Heart left ventricle (tissue), 16 donors: ENCODE measurements around the gene SNX8. TPM values are rescaled to one million over a fixed set of nuclear protein-coding genes. Genes with fewer than 3 reads are reported as not detected.

Source experiments
- ATAC-seq, 4 donors: fragments of 200-7000 bp; cut with Tn5 transposase; one replicate each; pipeline ENCODE4 v1.9.1; 2020 to 2022; ENCODE audit warnings: moderate library complexity in 4 of 4, mild to moderate bottlenecking in 3 of 4, moderate number of reproducible peaks in 1 of 4
- DNase-seq, 5 donors: peaks; one replicate each; pipeline ENCODE4 v3.0.0-alpha.2; 2020
- H3K27ac ChIP-seq, 12 donors: fragments of 200-600 bp; sonication (generic) in 4 of 12; one replicate each; pipeline versions ENCODE4 v1.5.0 to v1.8.0; 2016 to 2022; ENCODE audit warnings: mild to moderate bottlenecking in 2 of 12
- H3K27me3 ChIP-seq, 9 donors: fragments of 200-600 bp; sonication (generic) in 2 of 9; one replicate each; pipeline versions ENCODE4 v1.5.1 to v1.8.0; 2016 to 2022; ENCODE audit warnings: mild to moderate bottlenecking in 3 of 9
- H3K36me3 ChIP-seq, 9 donors: fragments of 200-600 bp; sonication (generic) in 2 of 9; one replicate each; pipeline versions ENCODE4 v1.5.0 to v1.8.0; 2018 to 2022; ENCODE audit warnings: mild to moderate bottlenecking in 2 of 9
- H3K4me1 ChIP-seq, 12 donors: fragments of 200-600 bp; sonication (generic) in 4 of 12; one replicate each; pipeline versions ENCODE4 v1.5.0 to v1.8.0; 2016 to 2022; ENCODE audit warnings: mild to moderate bottlenecking in 3 of 12
- H3K4me3 ChIP-seq, 12 donors: fragments of 200-600 bp; sonication (generic) in 4 of 12; one replicate each; pipeline versions ENCODE4 v1.5.0 to v1.8.0; 2017 to 2022; ENCODE audit warnings: mild to moderate bottlenecking in 9 of 12, moderate library complexity in 4 of 12
- H3K9me3 ChIP-seq, 12 donors: fragments of 200-600 bp; sonication (generic) in 4 of 12; one replicate each; pipeline versions ENCODE4 v1.5.0 to v1.8.0; 2016 to 2022; ENCODE audit warnings: mild to moderate bottlenecking in 1 of 12
- CTCF ChIP-seq, 12 donors: fragments of 200-600 bp; sonication (generic) in 4 of 12; IDR thresholded peaks; one replicate each; pipeline versions ENCODE4 v1.5.0 to v1.8.0; 2018 to 2022; ENCODE audit warnings: antibody characterized with exemption in 12 of 12, mild to moderate bottlenecking in 5 of 12
- POLR2A ChIP-seq, 2 donors: fragments of 450-650 bp; IDR thresholded peaks; one replicate each; pipeline ENCODE4 v1.6.1; 2017; ENCODE audit warnings: antibody characterized with exemption in 2 of 2, mild to moderate bottlenecking in 2 of 2, moderate library complexity in 2 of 2
- WGBS, 4 donors: extraction: QIAGEN DNeasy Blood & Tissue Kit in 2 of 4; methylation state at CpG; one replicate each; pipeline versions ENCODE4 v1.1.5 to v1.1.7; 2013 to 2018; 5-methylcytosine and 5-hydroxymethylcytosine counted together
- intact Hi-C, 10 donors: fragments of 100-400 bp; cut with DNase I; formaldehyde crosslinking; loops; one replicate each; pipeline versions ENCODE4 v1.11.1 to v1.14.2; 2022
- polyA plus RNA-seq, 2 donors: library from polyadenylated mRNA; stranded (reverse); fragments of 200-250 nt; gene quantifications; one replicate each; pipeline ENCODE4 v1.2.3, GENCODE V29; 2013
- total RNA-seq, 9 donors: library from RNA; depleted of rRNA in 2 of 9; stranded (reverse); fragments of >200 nt in 2 of 9; fragmentation: NEBNext Ultra II Directional in 3 of 9; extraction: Animal tissue kit (Norgen Biotek cat#: 25700) in 3 of 9; gene quantifications; one replicate each; pipeline versions ENCODE4 v1.1.0 to v1.2.4, GENCODE V29; 2016 to 2023
- donor health status: ischemic (EF 13 %, LVEDD 7.1; RV severe dilation, severe dysfunction).
- donor health status: healthy with polysubstance abuse.
- donor health status: DM: no; HTN: yes; CAD: no.
- donor health status: DM: no; HTN: no; CAD: no.
- donor health status: ischemic (EF 25% LVEDD 6.9; RV normal size, moderate dysfunction).
- donor health status: ischemic (EF 25% LVEDD 5.7; RV mildly dilated, moderate dysfunction).
- donor health status: healthy.
- donor health status: DM: yes; HTN: yes; CAD: no.
- donor health status: ischemic (EF 35%, LVEDD 5.7; RV mildly dilated, moderate dysfunction).
- donor health status: nonischemic (EF 11% LVEDD 7.7; RV severe dilation, severe dysfunction).
- donor health status: DM: yes; HTN: yes; CAD: no.
- donor health status: PGD.
- donor health status: ischemic (EF 29% LVEDD 5.4; RV normal size, mild dysfunction).
- donor health status: nonischemic (EF 23%, LVEDD 6.1; RV moderate dilation, normal function).

Gene SNX8
- total and polyA plus RNA-seq, 11 donors, result 5.4 to 44.6 (median 19.4) TPM

GRCh38 chr7:2210551-2211258 is 103.5 kb downstream of the SNX8 start:
- DNase-seq (peak in 2 of 5 donors; percentile 18 to 51), ATAC-seq (no peak)
- peaks cover 0 to 70% (median 31%) of the 10 kb centered on the region in 9 donors for H3K36me3 ChIP-seq
- no peaks in the 10 kb centered on the region for H3K9me3 ChIP-seq
- H3K4me1 ChIP-seq, result peaks cover 0 to 24% (median 8%) of the 10 kb centered on the region in 12 donors
- WGBS, 4 donors, result 95 to 98% (median 96%) methylated on average over 21 to 30 of the region's 30 CpGs
- no peak overlapping the region for H3K4me3 ChIP-seq
- intact Hi-C loops, result loop anchor here in 5 of 10 donors (2.0 to 10.0 kb wide), 5 partner anchors 398 to 636 kb away; partner anchors contain the start of gene PSMG3 (in 1 of the 5)
- no peak for TF ChIP-seq POLR2A (IDR thresholded peaks at IDR 0.05)
- no peak for TF ChIP-seq CTCF (IDR thresholded peaks at IDR 0.05)
- no peak overlapping the region for H3K27ac ChIP-seq
- H3K27me3 ChIP-seq, result no peaks in the 10 kb centered on the region

GRCh38 chr7:2209961-2210323 is 104.3 kb downstream of the SNX8 start:
- no peak for TF ChIP-seq POLR2A (IDR thresholded peaks at IDR 0.05)
- no peak for TF ChIP-seq CTCF (IDR thresholded peaks at IDR 0.05)
- ATAC-seq, result no peak
- Histone ChIP-seq H3K9me3 (no peaks in the 10 kb centered on the region), H3K36me3 (peaks cover 0 to 63% (median 24%) of the 10 kb centered on the region in 9 donors), H3K4me3 (no peak overlapping the region), H3K4me1 (peaks cover 0 to 16% (median 7%) of the 10 kb centered on the region in 12 donors), H3K27ac (no peak overlapping the region), H3K27me3 (no peaks in the 10 kb centered on the region)
- intact Hi-C loops, result loop anchor here (1.0 to 10.0 kb wide), 16 partner anchors 103 to 635 kb away; partner anchors contain the start of gene PSMG3 (in 1 of the 10)
- WGBS, 4 donors, result 84 to 90% (median 89%) methylated on average over 8 of the region's 8 CpGs
- no peak for DNase-seq

GRCh38 chr7:2209146-2209960 is 104.9 kb downstream of the SNX8 start:
- intact Hi-C loops, result loop anchor here (1.0 to 10.0 kb wide), 13 partner anchors 102 to 632 kb away; no protein-coding TSS in a partner anchor
- no peak overlapping the region for H3K27ac ChIP-seq
- H3K27me3 ChIP-seq, result no peaks in the 10 kb centered on the region
- no peak overlapping the region for H3K4me3 ChIP-seq
- DNase-seq (peak; percentile 72 to 82 (median 77)), ATAC-seq (peak; percentile 53 to 72 (median 63))
- peaks cover 0 to 10% (median 2%) of the 10 kb centered on the region in 12 donors for H3K4me1 ChIP-seq
- TF ChIP-seq POLR2A (IDR thresholded peaks at IDR 0.05), result no peak
- TF ChIP-seq CTCF (IDR thresholded peaks at IDR 0.05), result peak; percentile 61 to 87 (median 79)
- peaks cover 0 to 57% (median 24%) of the 10 kb centered on the region in 9 donors for H3K36me3 ChIP-seq
- no peaks in the 10 kb centered on the region for H3K9me3 ChIP-seq
- 37 to 59% (median 44%) methylated on average over 14 to 21 of the region's 21 CpGs for WGBS, 4 donors

GRCh38 chr7:2208712-2209111 is 105.5 kb downstream of the SNX8 start:
- ATAC-seq (no peak), DNase-seq (peak in 3 of 5 donors; percentile 14 to 27 (median 21))
- 88 to 96% (median 92%) methylated on average over 16 of the region's 16 CpGs for WGBS, 4 donors
- Histone ChIP-seq H3K9me3 (no peaks in the 10 kb centered on the region), H3K4me3 (no peak overlapping the region), H3K4me1 (peaks cover 0 to 13% (median 4%) of the 10 kb centered on the region in 12 donors), H3K27ac (no peak overlapping the region), H3K36me3 (peaks cover 0 to 51% (median 24%) of the 10 kb centered on the region in 9 donors), H3K27me3 (no peaks in the 10 kb centered on the region)
- TF ChIP-seq POLR2A (IDR thresholded peaks at IDR 0.05) (no peak), CTCF (IDR thresholded peaks at IDR 0.05) (no peak)
- intact Hi-C loops, result loop anchor here (1.0 to 10.0 kb wide), 13 partner anchors 101 to 631 kb away; no protein-coding TSS in a partner anchor
